Neural cell (in vitro differentiated cells): Measurements from ENCODE around the gene CLSTN3. TPM values are rescaled to one million over a fixed set of nuclear protein-coding genes. Genes with fewer than 3 reads are reported as not detected.

Experiments
- H2AFZ ChIP-seq: fragments of 200-600, 300-800 bp; sonication (generic), shearing (Covaris generic); 2 replicates; pipeline ENCODE4 v1.6.0; 2014; ENCODE audit warnings: low read depth, mild to moderate bottlenecking, antibody characterized with exemption, low read length, moderate library complexity
- H3F3A ChIP-seq: fragments of 200-600 bp; shearing (Covaris generic); 2 replicates; pipeline ENCODE4 v1.6.1; 2016; ENCODE audit warnings: mild to moderate bottlenecking, moderate library complexity, mixed read lengths, antibody characterized with exemption, low read length; ENCODE audit not compliant: insufficient read depth, poor library complexity, severe bottlenecking
- H3K27ac ChIP-seq: fragments of 200-600, 300-800 bp; sonication (generic), shearing (Covaris generic); 2 replicates; pipeline ENCODE4 v1.5.1; 2014; ENCODE audit warnings: mild to moderate bottlenecking, low read length, moderate library complexity
- H3K27me3 ChIP-seq: fragments of 300-800, 200-600 bp; sonication (generic), shearing (Covaris generic); 2 replicates; pipeline ENCODE4 v1.6.0; 2014; ENCODE audit warnings: mild to moderate bottlenecking, low read depth, low read length, moderate library complexity; ENCODE audit not compliant: insufficient read depth
- H3K36me3 ChIP-seq: fragments of 300-800, 200-600 bp; sonication (generic), shearing (Covaris generic); 2 replicates; pipeline ENCODE4 v1.5.1; 2014; ENCODE audit warnings: mild to moderate bottlenecking, antibody characterized with exemption, low read length, moderate library complexity; ENCODE audit not compliant: insufficient read depth
- H3K4me2 ChIP-seq: fragments of 300-800, 200-600 bp; sonication (generic), shearing (Covaris generic); 2 replicates; pipeline ENCODE4 v1.6.0; 2014; ENCODE audit warnings: mild to moderate bottlenecking, low read length
- H3K4me3 ChIP-seq: fragments of 300-800, 200-600 bp; sonication (generic), shearing (Covaris generic); 2 replicates; pipeline ENCODE4 v1.5.1; 2014; ENCODE audit warnings: mild to moderate bottlenecking, low read length, moderate library complexity
- H3K79me2 ChIP-seq: fragments of 200-600 bp; shearing (Covaris generic); replicated peaks from 2 replicates; pipeline ENCODE4 v1.6.0; 2014; ENCODE audit warnings: mild to moderate bottlenecking, low read length, moderate library complexity; ENCODE audit not compliant: insufficient read depth
- H3K9ac ChIP-seq: fragments of 300-800, 200-600 bp; sonication (generic), shearing (Covaris generic); 2 replicates; pipeline ENCODE4 v1.6.1; 2016; ENCODE audit warnings: mild to moderate bottlenecking, low read length, mixed read lengths
- H3K9me2 ChIP-seq: fragments of 200-600 bp; shearing (Covaris generic); 2 replicates; pipeline ENCODE4 v1.6.1; 2016; ENCODE audit warnings: mild to moderate bottlenecking, low read length, mixed read lengths; ENCODE audit not compliant: insufficient read depth
- H3K9me3 ChIP-seq: fragments of 200-600, 300-800 bp; sonication (generic), shearing (Covaris generic); 2 replicates; pipeline ENCODE4 v1.6.1; 2016; ENCODE audit warnings: mild to moderate bottlenecking, mixed run types, low read length, moderate library complexity, mixed read lengths
- H4K20me1 ChIP-seq: fragments of 200-600 bp; shearing (Covaris generic); 2 replicates; pipeline ENCODE4 v1.6.1; 2016; ENCODE audit warnings: mild to moderate bottlenecking, mixed run types; ENCODE audit not compliant: insufficient read depth
- EP300 ChIP-seq: fragments of 450-650 bp; conservative IDR thresholded peaks from 2 replicates; pipeline ENCODE4 v1.6.1; 2014; ENCODE audit warnings: antibody characterized with exemption, mild to moderate bottlenecking, moderate library complexity; ENCODE audit not compliant: poor library complexity, severe bottlenecking
- EZH2 ChIP-seq: fragments of 200-600, 300-800 bp; shearing (Covaris generic), sonication (generic); IDR thresholded peaks from 2 replicates; pipeline ENCODE4 v1.6.1; 2014; ENCODE audit warnings: antibody characterized with exemption, low read length, borderline replicate concordance, mild to moderate bottlenecking; ENCODE audit not compliant: insufficient read depth, poor library complexity, severe bottlenecking
- MXI1 ChIP-seq: fragments of 450-650 bp; conservative IDR thresholded peaks from 2 replicates; pipeline ENCODE4 v1.6.1; 2014; ENCODE audit warnings: antibody characterized with exemption, mild to moderate bottlenecking; ENCODE audit not compliant: poor library complexity, severe bottlenecking
- POLR2AphosphoS5 ChIP-seq: IDR thresholded peaks from 2 replicates; pipeline ENCODE4 v1.6.1; 2012
- RAD21 ChIP-seq: fragments of 450-650 bp; conservative IDR thresholded peaks from 2 replicates; pipeline ENCODE4 v1.6.1; 2014; ENCODE audit warnings: antibody characterized with exemption, mild to moderate bottlenecking, moderate library complexity
- SMC3 ChIP-seq: fragments of 450-650 bp; conservative IDR thresholded peaks from 2 replicates; pipeline ENCODE4 v1.6.1; 2014; ENCODE audit warnings: antibody characterized with exemption, mild to moderate bottlenecking, moderate library complexity; ENCODE audit not compliant: poor library complexity
- TAF1 ChIP-seq: IDR thresholded peaks from 2 replicates; pipeline ENCODE4 v1.6.1; 2012; ENCODE audit warnings: low read depth
- polyA plus RNA-seq: library from polyadenylated mRNA; depleted of rRNA; stranded (reverse); fragments of >200 nt; gene quantifications from 2 replicates; pipeline ENCODE4 v1.2.3, GENCODE V29; 2014
- TF ChIP-seq, protein P1 (sequence below): IDR thresholded peaks from 2 replicates; pipeline ENCODE4 v1.6.1; 2012; ENCODE audit warnings: borderline replicate concordance
- TF ChIP-seq, protein P2 (sequence below): fragments of 450-650 bp; IDR thresholded peaks from 2 replicates; pipeline ENCODE4 v1.5.1; 2014; ENCODE audit warnings: antibody characterized with exemption, mild to moderate bottlenecking, moderate library complexity; ENCODE audit not compliant: poor library complexity, severe bottlenecking

Gene CLSTN3
- polyA plus RNA-seq, 1 donor from 2014 or later, result 61.0 TPM

DNA sequence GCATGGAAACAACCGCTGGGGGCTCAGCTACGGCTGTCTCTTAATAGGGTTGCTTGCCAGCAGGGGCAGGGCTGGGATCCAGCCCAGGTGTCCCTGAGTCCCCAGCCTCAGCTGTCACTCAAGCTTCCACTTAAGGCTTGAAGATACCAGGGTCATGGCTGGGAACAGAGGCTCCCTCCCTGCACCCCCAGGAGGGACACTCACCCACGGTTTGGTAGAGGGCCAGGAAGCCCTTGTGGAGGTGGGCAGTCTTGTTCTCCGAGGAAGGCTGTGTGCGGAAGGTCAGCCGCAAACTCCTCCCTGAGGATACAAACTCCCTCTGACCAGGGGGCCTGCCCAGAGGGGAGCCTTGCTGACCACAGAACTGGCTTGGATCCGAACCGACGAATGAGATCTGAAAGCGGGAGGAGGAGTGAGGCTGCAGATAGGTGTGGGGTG is 28.5 kb upstream of the CLSTN3 start:
- H3K27me3 ChIP-seq, result no peaks in the 10 kb centered on the region
- no peak overlapping the region for H3K4me2 ChIP-seq
- H3K4me3 ChIP-seq, result no peak overlapping the region
- H3K27ac ChIP-seq, result no peak overlapping the region
- no peaks in the 10 kb centered on the region for H3K9me2 ChIP-seq
- no peak overlapping the region for H2AFZ ChIP-seq
- H3K36me3 ChIP-seq, result no peaks in the 10 kb centered on the region
- H3K9me3 ChIP-seq, result no peaks in the 10 kb centered on the region
- no peaks in the 10 kb centered on the region for H3K79me2 ChIP-seq
- TF ChIP-seq, protein P1, sequence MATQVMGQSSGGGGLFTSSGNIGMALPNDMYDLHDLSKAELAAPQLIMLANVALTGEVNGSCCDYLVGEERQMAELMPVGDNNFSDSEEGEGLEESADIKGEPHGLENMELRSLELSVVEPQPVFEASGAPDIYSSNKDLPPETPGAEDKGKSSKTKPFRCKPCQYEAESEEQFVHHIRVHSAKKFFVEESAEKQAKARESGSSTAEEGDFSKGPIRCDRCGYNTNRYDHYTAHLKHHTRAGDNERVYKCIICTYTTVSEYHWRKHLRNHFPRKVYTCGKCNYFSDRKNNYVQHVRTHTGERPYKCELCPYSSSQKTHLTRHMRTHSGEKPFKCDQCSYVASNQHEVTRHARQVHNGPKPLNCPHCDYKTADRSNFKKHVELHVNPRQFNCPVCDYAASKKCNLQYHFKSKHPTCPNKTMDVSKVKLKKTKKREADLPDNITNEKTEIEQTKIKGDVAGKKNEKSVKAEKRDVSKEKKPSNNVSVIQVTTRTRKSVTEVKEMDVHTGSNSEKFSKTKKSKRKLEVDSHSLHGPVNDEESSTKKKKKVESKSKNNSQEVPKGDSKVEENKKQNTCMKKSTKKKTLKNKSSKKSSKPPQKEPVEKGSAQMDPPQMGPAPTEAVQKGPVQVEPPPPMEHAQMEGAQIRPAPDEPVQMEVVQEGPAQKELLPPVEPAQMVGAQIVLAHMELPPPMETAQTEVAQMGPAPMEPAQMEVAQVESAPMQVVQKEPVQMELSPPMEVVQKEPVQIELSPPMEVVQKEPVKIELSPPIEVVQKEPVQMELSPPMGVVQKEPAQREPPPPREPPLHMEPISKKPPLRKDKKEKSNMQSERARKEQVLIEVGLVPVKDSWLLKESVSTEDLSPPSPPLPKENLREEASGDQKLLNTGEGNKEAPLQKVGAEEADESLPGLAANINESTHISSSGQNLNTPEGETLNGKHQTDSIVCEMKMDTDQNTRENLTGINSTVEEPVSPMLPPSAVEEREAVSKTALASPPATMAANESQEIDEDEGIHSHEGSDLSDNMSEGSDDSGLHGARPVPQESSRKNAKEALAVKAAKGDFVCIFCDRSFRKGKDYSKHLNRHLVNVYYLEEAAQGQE, result no peak
- no peak for TF ChIP-seq SMC3
- no peak for TF ChIP-seq EZH2
- no peak for TF ChIP-seq TAF1
- TF ChIP-seq, protein P2, sequence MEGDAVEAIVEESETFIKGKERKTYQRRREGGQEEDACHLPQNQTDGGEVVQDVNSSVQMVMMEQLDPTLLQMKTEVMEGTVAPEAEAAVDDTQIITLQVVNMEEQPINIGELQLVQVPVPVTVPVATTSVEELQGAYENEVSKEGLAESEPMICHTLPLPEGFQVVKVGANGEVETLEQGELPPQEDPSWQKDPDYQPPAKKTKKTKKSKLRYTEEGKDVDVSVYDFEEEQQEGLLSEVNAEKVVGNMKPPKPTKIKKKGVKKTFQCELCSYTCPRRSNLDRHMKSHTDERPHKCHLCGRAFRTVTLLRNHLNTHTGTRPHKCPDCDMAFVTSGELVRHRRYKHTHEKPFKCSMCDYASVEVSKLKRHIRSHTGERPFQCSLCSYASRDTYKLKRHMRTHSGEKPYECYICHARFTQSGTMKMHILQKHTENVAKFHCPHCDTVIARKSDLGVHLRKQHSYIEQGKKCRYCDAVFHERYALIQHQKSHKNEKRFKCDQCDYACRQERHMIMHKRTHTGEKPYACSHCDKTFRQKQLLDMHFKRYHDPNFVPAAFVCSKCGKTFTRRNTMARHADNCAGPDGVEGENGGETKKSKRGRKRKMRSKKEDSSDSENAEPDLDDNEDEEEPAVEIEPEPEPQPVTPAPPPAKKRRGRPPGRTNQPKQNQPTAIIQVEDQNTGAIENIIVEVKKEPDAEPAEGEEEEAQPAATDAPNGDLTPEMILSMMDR, result no peak
- TF ChIP-seq RAD21, result no peak
- no peak for TF ChIP-seq POLR2AphosphoS5
- TF ChIP-seq EP300, result no peak
- no peak for TF ChIP-seq MXI1
- no peaks in the 10 kb centered on the region for H4K20me1 ChIP-seq
- no peak overlapping the region for H3K9ac ChIP-seq
- H3F3A ChIP-seq, result no peaks in the 10 kb centered on the region

DNA sequence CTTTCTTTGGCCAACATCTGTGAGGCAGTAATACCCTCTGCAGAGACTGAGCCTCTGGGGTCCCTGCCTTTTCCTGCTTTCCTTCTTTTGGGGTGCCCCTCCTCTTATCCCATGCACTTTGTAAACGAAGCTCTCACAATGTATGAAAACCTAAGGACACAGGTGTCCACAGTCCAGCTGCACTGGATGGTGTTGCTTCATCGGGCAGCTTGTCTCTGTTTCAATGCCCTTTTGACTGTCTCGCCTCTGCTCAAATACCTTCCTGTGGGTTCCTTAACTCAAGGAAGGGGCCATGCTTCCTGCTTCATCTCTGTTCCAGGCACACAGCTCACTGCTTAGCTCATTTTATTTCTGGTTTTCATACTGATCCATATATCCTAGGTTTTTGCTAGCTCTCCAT is 27.6 kb upstream of the CLSTN3 start:
- no peaks in the 10 kb centered on the region for H3K79me2 ChIP-seq
- no peak overlapping the region for H2AFZ ChIP-seq
- TF ChIP-seq, protein P2, result no peak
- TF ChIP-seq, protein P1, result no peak
- no peak for TF ChIP-seq MXI1
- no peak for TF ChIP-seq TAF1
- no peak for TF ChIP-seq EP300
- no peak for TF ChIP-seq RAD21
- TF ChIP-seq SMC3, result no peak
- no peak for TF ChIP-seq EZH2
- TF ChIP-seq POLR2AphosphoS5, result no peak
- no peaks in the 10 kb centered on the region for H4K20me1 ChIP-seq
- no peak overlapping the region for H3K4me3 ChIP-seq
- no peaks in the 10 kb centered on the region for H3K9me2 ChIP-seq
- no peaks in the 10 kb centered on the region for H3K27me3 ChIP-seq
- H3K27ac ChIP-seq, result no peak overlapping the region
- no peak overlapping the region for H3K9ac ChIP-seq
- H3K36me3 ChIP-seq, result no peaks in the 10 kb centered on the region
- H3K4me2 ChIP-seq, result no peak overlapping the region
- H3F3A ChIP-seq, result no peaks in the 10 kb centered on the region
- no peaks in the 10 kb centered on the region for H3K9me3 ChIP-seq
